ENCODE data around the gene GRIK4.
A peak's percentile ranks its signal among the peaks of the same experiment; 100 is the strongest.

DNA sequence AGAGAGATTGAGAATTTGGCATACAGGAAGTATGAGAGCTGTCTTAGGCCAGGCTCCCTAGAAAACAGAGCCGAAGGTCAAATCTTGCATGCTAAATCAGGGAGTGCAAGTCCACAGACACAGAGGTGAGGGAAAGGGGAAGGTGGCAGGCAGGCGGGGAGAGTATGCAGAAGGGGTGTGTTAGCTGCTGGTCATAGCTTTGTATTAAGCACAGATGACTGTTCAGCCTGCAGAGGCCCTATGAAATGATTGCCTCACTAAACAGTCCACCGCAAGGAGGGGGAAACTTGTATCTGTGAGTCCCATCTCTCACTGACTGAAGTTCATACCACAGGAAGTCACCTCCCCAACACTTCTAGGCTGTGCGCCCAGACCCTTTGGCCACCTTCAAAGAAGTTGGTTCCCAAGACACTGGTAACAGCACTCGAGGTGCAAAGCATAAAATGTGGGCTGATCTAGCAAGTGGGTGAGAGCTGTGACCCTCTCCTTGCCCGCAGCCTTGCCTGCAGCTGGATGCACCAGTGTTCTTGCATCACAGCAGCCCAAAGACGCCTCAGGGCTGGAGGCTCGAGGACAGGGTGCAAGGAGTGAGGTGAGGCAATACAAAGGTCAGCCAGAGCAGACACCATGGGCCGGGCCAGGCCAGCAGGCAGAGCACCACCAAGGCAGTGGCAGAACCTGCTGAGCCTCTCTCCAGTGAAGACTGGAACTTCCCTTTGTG lies 397.1 kb downstream of the GRIK4 start:
- TF ChIP-seq, protein P1, sequence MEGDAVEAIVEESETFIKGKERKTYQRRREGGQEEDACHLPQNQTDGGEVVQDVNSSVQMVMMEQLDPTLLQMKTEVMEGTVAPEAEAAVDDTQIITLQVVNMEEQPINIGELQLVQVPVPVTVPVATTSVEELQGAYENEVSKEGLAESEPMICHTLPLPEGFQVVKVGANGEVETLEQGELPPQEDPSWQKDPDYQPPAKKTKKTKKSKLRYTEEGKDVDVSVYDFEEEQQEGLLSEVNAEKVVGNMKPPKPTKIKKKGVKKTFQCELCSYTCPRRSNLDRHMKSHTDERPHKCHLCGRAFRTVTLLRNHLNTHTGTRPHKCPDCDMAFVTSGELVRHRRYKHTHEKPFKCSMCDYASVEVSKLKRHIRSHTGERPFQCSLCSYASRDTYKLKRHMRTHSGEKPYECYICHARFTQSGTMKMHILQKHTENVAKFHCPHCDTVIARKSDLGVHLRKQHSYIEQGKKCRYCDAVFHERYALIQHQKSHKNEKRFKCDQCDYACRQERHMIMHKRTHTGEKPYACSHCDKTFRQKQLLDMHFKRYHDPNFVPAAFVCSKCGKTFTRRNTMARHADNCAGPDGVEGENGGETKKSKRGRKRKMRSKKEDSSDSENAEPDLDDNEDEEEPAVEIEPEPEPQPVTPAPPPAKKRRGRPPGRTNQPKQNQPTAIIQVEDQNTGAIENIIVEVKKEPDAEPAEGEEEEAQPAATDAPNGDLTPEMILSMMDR (IDR thresholded peaks at IDR 0.05; ENCODE audit: insufficient read depth, low read length) = no peak
- TF ChIP-seq POLR2AphosphoS5 (IDR thresholded peaks at IDR 0.05; ENCODE audit: low read depth) = peak; percentile 64
- TF ChIP-seq SPI1 (IDR thresholded peaks at IDR 0.05; ENCODE audit: borderline replicate concordance, low read depth) = no peak; the same call in 1 of the 2 replicates
- TF ChIP-seq GABPA (IDR thresholded peaks at IDR 0.05; ENCODE audit: low read depth) = peak; percentile 12; the same call in 1 of the 2 replicates
- TF ChIP-seq, protein P2, sequence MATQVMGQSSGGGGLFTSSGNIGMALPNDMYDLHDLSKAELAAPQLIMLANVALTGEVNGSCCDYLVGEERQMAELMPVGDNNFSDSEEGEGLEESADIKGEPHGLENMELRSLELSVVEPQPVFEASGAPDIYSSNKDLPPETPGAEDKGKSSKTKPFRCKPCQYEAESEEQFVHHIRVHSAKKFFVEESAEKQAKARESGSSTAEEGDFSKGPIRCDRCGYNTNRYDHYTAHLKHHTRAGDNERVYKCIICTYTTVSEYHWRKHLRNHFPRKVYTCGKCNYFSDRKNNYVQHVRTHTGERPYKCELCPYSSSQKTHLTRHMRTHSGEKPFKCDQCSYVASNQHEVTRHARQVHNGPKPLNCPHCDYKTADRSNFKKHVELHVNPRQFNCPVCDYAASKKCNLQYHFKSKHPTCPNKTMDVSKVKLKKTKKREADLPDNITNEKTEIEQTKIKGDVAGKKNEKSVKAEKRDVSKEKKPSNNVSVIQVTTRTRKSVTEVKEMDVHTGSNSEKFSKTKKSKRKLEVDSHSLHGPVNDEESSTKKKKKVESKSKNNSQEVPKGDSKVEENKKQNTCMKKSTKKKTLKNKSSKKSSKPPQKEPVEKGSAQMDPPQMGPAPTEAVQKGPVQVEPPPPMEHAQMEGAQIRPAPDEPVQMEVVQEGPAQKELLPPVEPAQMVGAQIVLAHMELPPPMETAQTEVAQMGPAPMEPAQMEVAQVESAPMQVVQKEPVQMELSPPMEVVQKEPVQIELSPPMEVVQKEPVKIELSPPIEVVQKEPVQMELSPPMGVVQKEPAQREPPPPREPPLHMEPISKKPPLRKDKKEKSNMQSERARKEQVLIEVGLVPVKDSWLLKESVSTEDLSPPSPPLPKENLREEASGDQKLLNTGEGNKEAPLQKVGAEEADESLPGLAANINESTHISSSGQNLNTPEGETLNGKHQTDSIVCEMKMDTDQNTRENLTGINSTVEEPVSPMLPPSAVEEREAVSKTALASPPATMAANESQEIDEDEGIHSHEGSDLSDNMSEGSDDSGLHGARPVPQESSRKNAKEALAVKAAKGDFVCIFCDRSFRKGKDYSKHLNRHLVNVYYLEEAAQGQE (IDR thresholded peaks at IDR 0.05; ENCODE audit: insufficient replicate concordance, low read depth) = no peak
